ENCODE measurements around the gene GPR137B. TPM values are rescaled to one million over a fixed set of nuclear protein-coding genes. Genes with fewer than 3 reads are reported as not detected.

Gene GPR137B
- total RNA-seq, 2 donors from 2014 or later: 4.5 to 7.7 TPM

DNA sequence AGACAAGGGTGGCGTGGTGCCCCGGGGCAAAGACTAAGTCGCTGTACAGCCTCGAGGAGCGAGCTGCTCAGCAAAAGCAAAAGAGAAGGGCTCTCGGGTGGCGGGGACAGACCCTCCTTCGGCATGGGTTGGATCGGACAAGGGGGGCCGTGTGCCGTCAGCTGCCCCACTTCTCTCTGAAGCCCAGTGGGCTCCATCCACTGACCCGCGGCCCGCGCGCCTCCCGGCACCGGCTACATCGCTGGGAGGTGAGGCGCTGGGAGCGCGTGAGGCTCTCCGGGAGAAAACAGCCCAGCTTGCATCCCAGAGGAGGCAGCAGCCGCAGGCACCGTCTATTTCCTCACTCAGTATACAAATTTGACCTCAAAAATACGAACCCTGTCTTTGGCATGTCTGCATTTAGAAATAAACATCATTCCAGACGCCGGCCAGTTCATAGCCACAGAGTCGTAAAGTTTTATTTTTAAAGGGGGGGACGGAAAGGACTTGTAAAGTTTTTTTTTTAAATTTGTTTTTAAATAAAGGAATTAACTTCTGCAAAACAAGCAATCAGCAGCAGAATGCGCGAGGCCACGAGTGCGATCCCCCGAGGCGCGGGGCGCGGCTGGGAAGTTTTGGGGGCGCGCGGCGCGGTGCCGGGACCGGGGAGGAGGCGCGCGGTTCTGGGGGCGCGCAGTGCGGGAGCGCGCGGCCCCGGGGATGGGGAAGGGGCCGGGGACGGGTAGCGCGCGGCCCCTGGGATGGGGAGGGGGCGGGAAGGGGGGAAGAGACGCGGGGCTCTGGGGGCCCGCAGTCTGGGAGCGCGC, 689 bp upstream of the GPR137B start:
- intact Hi-C loops (cut with DNase I): no loop called here
- no peak for TF ChIP-seq CTCF (IDR thresholded peaks at IDR 0.05)
- Histone ChIP-seq H3K36me3 (no peaks in the 10 kb centered on the region), H3K27me3 (peaks cover 10% of the 10 kb centered on the region), H3K4me3 (peak overlapping the region; percentile 61), H3K4me1 (peaks cover 6% of the 10 kb centered on the region), H3K27ac (no peak overlapping the region), H3K9me3 (no peaks in the 10 kb centered on the region), H3K9ac (ENCODE audit: low read depth in 2 of 2, low read length in 2 of 2) (peak overlapping the region in 1 of 2 donors; percentile 58)
- DNase-seq: peak; percentile 32

GRCh38 chr1:236143104-236143948, 987 bp downstream of the GPR137B start:
- no peak for DNase-seq
- Histone ChIP-seq H3K9ac (ENCODE audit: low read depth in 2 of 2, low read length in 2 of 2) (peak overlapping the region; percentile 76 to 81), H3K4me1 (peaks cover 6% of the 10 kb centered on the region), H3K4me3 (peak overlapping the region; percentile 61), H3K27ac (peak overlapping the region; percentile 2), H3K36me3 (no peaks in the 10 kb centered on the region), H3K9me3 (no peaks in the 10 kb centered on the region), H3K27me3 (peaks cover 10% of the 10 kb centered on the region)
- TF ChIP-seq CTCF (IDR thresholded peaks at IDR 0.05): no peak
- intact Hi-C loops (cut with DNase I): no loop called here

GRCh38 chr1:236144033-236144432, 1.7 kb downstream of the GPR137B start:
- Histone ChIP-seq H3K4me1 (peaks cover 6% of the 10 kb centered on the region), H3K9ac (ENCODE audit: low read depth in 2 of 2, low read length in 2 of 2) (peak overlapping the region in 1 of 2 donors; percentile 81), H3K36me3 (no peaks in the 10 kb centered on the region), H3K27ac (peak overlapping the region; percentile 2), H3K27me3 (peaks cover 10% of the 10 kb centered on the region), H3K4me3 (peak overlapping the region; percentile 61), H3K9me3 (no peaks in the 10 kb centered on the region)
- intact Hi-C loops (cut with DNase I): no loop called here
- no peak for DNase-seq
- TF ChIP-seq CTCF (IDR thresholded peaks at IDR 0.05): no peak

DNA sequence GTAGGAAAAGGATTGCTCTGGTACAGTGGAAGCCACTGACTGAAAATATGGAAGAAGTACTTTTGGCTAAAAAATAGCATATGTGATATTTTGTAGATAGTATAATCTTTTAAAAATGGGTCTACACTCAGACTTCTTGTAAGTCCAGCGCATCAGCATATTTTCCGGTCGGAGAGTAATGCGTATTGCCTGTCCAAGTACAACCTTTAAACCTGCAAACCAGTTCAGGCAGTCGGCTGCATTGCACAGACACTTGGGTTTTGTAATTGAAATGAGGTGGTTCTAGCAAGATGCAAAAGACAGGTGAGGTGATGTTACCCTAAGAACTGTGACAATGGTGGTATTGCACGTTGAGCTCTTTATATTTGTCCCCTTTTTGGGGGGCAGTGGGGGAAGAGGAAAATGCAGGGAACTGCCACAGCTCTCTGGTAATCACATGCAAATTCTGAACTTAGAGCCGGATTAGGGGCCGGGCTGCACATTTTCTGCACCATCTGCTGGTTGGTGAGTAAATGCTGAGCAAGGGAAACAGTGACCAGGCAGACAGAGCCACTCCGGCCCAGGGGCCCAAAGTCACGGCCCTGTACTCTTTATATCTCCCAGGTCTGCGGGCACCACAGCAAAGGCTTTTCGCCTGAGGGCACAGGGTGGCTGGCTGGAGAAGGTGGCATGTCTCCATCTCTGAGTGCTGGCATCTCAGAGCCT, 2.3 kb downstream of the GPR137B start:
- H3K4me3 ChIP-seq: no peak overlapping the region
- TF ChIP-seq CTCF (IDR thresholded peaks at IDR 0.05): no peak

DNA sequence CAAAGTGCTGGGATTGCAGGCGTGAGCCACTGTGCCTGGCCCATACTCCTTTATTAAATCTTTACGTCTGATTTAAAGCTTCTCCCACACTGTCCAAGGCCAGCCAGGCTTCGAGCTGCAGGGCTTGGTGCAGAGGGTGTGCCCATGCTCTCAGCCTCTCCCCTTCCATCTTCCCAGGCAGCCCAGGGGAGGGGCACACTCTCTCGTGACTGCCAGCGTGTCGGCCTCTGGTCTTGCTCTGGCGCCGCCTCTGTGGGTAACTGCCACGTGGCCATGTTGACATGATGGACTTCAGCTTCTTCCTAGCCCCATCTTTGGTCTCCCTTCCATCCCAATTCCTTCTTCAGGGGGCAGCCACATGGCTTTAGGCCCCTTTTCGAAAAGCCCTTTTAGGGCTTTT, 4.7 kb downstream of the GPR137B start:
- peak; percentile 50 for DNase-seq

More for the DNA sequence above, 2.3 kb downstream of the GPR137B start:
- Histone ChIP-seq H3K9ac (ENCODE audit: low read depth in 2 of 2, low read length in 2 of 2) (no peak overlapping the region), H3K9me3 (no peaks in the 10 kb centered on the region), H3K27me3 (peaks cover 10% of the 10 kb centered on the region), H3K4me1 (peaks cover 6% of the 10 kb centered on the region), H3K27ac (no peak overlapping the region), H3K36me3 (no peaks in the 10 kb centered on the region)
- intact Hi-C loops (cut with DNase I): no loop called here
- no peak for DNase-seq

More for the DNA sequence above, 4.7 kb downstream of the GPR137B start:
- no peaks in the 10 kb centered on the region for H3K4me1 ChIP-seq
- H3K9me3 ChIP-seq: no peaks in the 10 kb centered on the region
- no peaks in the 10 kb centered on the region for H3K36me3 ChIP-seq
- no peak for TF ChIP-seq CTCF (IDR thresholded peaks at IDR 0.05)
- no peak overlapping the region for H3K9ac ChIP-seq (ENCODE audit: low read depth in 2 of 2, low read length in 2 of 2)
- intact Hi-C loops (cut with DNase I): no loop called here
- H3K27ac ChIP-seq: no peak overlapping the region
- H3K27me3 ChIP-seq: no peaks in the 10 kb centered on the region
- H3K4me3 ChIP-seq: no peak overlapping the region

All from colonic mucosa (tissue), 4 donors.